KBM-7 (cell line): ENCODE results near the gene GPR108.
"Not testable (repeated sequence)": the region's sequence is repeated elsewhere in the genome, so short reads cannot be mapped to it uniquely, and the experiment has no call there.

ENCODE experiments used
- DNase-seq: peaks from one replicate; pipeline ENCODE4 v3.0.0-alpha.2; 2015
- in situ Hi-C: fragments of 300-500 bp; cut with MboI; formaldehyde crosslinking; loops from 2 replicates; pipeline ENCODE4 v1.14.3; 2020; ENCODE audit warnings: low sequenced_read_pairs, low pct_unique_long_range_greater_than_20kb, mixed read lengths

The GPR108 gene

GRCh38 chr19:6737284-6737872, at the start of gene GPR108:
Gene GPR108, minus strand, starts transcription at chr19:6737580. Its CDS starts 4 bp downstream, at chr19:6737576.
- in situ Hi-C loops = no loop called here
- DNase-seq = peak; percentile 100

GRCh38 chr19:6779206-6779605, 41.8 kb upstream of the GPR108 start:
- in situ Hi-C loops = no loop called here
- DNase-seq = no peak

GRCh38 chr19:6778386-6778785, 41.0 kb upstream of the GPR108 start:
- in situ Hi-C loops = no loop called here
- no peak for DNase-seq

GRCh38 chr19:6777434-6777833, 40.1 kb upstream of the GPR108 start:
- no peak for DNase-seq
- in situ Hi-C loops = no loop called here

DNA sequence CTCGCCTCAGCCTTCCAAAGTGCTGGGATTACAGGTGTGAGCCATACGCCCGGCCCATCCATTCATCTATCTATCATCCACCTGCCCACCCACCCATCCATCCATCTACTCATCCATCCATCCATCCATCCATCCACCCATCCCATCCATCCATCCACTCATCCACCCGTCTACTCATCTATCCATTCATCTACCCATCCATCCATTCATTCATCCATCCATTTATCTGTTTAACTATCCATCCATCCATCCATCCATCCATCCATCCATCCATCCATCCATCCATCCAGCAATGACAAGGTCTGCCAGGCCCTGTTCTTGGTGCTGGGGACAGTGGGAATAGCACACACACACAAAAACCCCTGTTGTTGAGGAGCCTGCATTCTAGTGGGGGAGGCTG, 39.6 kb upstream of the GPR108 start:
- DNase-seq = no peak
- in situ Hi-C loops = no loop called here

DNA sequence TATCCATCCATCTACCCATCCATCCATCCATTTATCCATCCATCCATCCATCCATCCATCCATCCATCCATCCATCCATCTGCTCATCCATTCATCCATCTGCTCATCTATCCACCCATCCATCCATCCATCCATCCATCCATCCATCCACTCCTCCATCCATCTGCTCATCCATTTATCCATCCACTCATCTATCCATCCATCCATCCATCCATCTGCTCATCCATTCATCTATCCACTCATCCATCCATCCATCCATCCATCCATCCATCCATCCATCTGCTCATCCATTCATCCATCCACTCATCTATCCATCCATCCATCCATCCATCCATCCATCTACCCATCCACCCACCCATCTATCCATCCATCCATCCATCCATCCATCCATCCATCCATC, 38.7 kb upstream of the GPR108 start:
- DNase-seq, in situ Hi-C loops: not testable (repeated sequence)

GRCh38 chr19:6774821-6775707, 37.7 kb upstream of the GPR108 start:
- in situ Hi-C loops = no loop called here
- peak; percentile 75 for DNase-seq

- peak; percentile 89 for DNase-seq
- in situ Hi-C loops = no loop called here
Measured at GRCh38 chr19:6773323-6773931, 36.0 kb upstream of the GPR108 start.

- DNase-seq = no peak
- in situ Hi-C loops = no loop called here
Measured at GRCh38 chr19:6772866-6773322, 35.5 kb upstream of the GPR108 start.

DNA sequence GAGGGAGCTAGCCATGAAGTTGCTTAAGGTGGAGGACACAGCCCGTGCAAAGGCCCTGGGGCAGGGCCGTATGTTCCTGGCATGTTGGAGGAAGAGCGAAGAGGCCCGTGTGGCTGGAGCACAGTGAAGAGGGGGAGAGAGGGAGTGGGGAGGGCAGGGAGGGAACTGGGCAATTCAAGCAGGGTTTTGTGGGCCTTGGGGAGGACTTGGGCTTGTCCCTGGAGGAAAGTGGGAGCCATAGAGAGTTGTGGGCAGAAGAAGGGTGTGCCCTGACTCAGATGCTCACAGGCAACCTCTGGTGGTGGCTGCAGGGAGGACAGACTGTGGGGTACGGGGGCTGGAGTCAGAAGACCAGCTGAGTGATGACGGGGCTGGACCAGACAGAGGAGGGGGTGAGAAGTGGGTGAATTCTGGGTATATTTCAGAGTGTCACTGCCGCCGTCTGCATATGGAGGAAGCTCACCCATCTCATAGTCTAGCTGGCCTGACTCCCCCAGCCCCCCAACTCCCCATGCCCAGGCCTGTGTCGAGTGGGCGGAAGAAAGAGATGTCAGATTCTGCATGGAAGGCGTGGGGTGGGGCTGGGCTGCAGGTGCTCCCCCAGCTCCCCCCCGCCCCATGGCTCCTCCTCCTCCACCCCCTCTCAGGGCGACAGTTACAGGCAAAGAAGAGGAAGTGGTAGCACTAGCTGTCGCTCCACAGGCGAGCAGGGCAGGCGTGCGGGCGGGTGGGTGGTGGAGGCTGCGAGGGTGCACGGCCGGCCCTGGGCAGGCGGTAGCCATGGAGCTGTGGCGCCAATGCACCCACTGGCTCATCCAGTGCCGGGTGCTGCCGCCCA, 34.9 kb upstream of the GPR108 start, which contains the start of gene VAV1:
Gene VAV1, plus strand, starts transcription at position 681 of the 838 bp plus-strand sequence. Its CDS starts 100 bp downstream, at position 781.
- peak; percentile 89 for DNase-seq
- in situ Hi-C loops = no loop called here

DNA sequence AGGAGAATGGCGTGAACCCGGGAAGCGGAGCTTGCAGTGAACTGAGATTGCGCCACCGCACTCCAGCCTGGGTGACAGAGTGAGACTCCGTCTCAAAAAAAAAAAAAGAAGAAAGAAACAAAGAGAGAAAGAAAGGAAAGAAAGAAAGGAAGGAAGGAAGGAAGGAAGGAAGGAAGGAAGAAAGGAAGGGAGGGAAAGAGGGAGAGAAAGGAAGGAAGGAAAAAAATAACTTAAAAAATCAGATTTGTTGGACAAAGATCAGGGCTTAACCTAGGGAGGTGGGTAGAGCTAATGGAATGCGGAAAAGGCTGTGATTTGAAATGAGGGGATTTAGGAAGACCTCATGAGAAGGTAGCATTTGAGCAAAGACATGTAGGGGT, 34.3 kb upstream of the GPR108 start:
- DNase-seq, in situ Hi-C loops: not testable (repeated sequence)

GRCh38 chr19:6769006-6769619, 31.7 kb upstream of the GPR108 start:
- in situ Hi-C loops = no loop called here
- peak; percentile 80 for DNase-seq

- in situ Hi-C loops = no loop called here
- DNase-seq = no peak
Measured at GRCh38 chr19:6768236-6768785, 30.9 kb upstream of the GPR108 start.

GRCh38 chr19:6767357-6768235, 30.2 kb upstream of the GPR108 start, which contains the start of gene SH2D3A:
Gene SH2D3A, minus strand, starts transcription at chr19:6767435. Its CDS starts 3,687 bp downstream, at chr19:6763748.
- in situ Hi-C loops = no loop called here
- DNase-seq = peak; percentile 94

DNA sequence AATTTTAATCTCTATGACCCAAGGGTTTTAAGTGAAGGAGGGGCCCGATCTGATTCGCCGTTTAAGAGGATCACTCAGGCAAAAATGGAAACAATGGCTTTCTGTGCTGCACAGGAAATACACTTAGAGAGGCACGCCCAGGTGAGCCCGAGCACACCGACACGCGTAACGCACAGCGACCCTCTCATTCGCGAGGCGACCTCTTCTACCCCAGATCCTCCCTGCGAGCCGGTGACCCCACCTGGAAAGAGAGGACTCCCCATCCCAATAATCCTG, 29.6 kb upstream of the GPR108 start:
- in situ Hi-C loops = no loop called here
- DNase-seq = no peak

- in situ Hi-C loops = no loop called here
- no peak for DNase-seq
Measured at GRCh38 chr19:6766357-6767080, 29.1 kb upstream of the GPR108 start.

- DNase-seq = no peak
Measured at GRCh38 chr19:6765738-6766356, 28.5 kb upstream of the GPR108 start.

More at GRCh38 chr19:6765738-6766356, 28.5 kb upstream of the GPR108 start:
- in situ Hi-C loops = no loop called here
